OCI-LY7 (cell line): ENCODE measurements around the gene SRSF2. TPM values are rescaled to one million over a fixed set of nuclear protein-coding genes. Genes with fewer than 3 reads are reported as not detected.

Experiments used
- BruUV-seq: library from RNA; stranded (reverse); fragments of 400-500 nt; replicated peaks from 2 replicates; lab custom pipeline; 2021; lab: Mats Ljungman, UMichigan
- CTCF ChIA-PET: fragments of 300-600 bp; sonication (Branson Sonifier 250); formaldehyde crosslinking; loops from one replicate; lab custom pipeline; 2022; ENCODE audit warnings: antibody characterized with exemption; ENCODE audit not compliant: unreplicated experiment; lab: Charles Lee
- POLR2A ChIA-PET: fragments of 300-600 bp; sonication (Branson Sonifier 250); formaldehyde crosslinking; loops from one replicate; lab custom pipeline; 2022; ENCODE audit warnings: antibody characterized with exemption; lab: Charles Lee
- DNase-seq: peaks from one replicate; pipeline ENCODE4 v3.0.0-alpha.2; 2015; ENCODE audit warnings: low spot score
- H2AFZ ChIP-seq: fragments of 200-600 bp; sonication (generic), shearing (Covaris generic); 2 replicates; pipeline ENCODE4 v1.6.1; 2014; ENCODE audit warnings: mild to moderate bottlenecking, antibody characterized with exemption, low read length, moderate library complexity
- H3K27ac ChIP-seq: fragments of 200-600 bp; sonication (generic); 2 replicates; pipeline ENCODE4 v1.5.1; 2014; ENCODE audit warnings: mixed run types, low read depth, mild to moderate bottlenecking, moderate library complexity, low read length, inconsistent platforms; ENCODE audit not compliant: poor library complexity, severe bottlenecking
- H3K36me3 ChIP-seq: fragments of 200-600 bp; sonication (generic); 2 replicates; pipeline ENCODE4 v1.6.1; 2014; ENCODE audit warnings: mild to moderate bottlenecking, antibody characterized with exemption, low read length, moderate library complexity, mixed read lengths; ENCODE audit not compliant: insufficient read depth
- H3K4me1 ChIP-seq: fragments of 200-600 bp; sonication (generic); 2 replicates; pipeline ENCODE4 v1.5.1; 2014; ENCODE audit warnings: mild to moderate bottlenecking, low read length; ENCODE audit not compliant: insufficient read depth, poor library complexity, severe bottlenecking
- H3K4me2 ChIP-seq: fragments of 200-600 bp; sonication (generic); 2 replicates; pipeline ENCODE4 v1.6.1; 2014; ENCODE audit warnings: mild to moderate bottlenecking, low read length
- H3K4me3 ChIP-seq: fragments of 200-600 bp; sonication (generic); 2 replicates; pipeline ENCODE4 v1.5.1; 2014; ENCODE audit warnings: mild to moderate bottlenecking, low read depth, low read length; ENCODE audit not compliant: poor library complexity, severe bottlenecking
- H3K79me2 ChIP-seq: fragments of 200-600 bp; sonication (generic); 2 replicates; pipeline ENCODE4 v1.6.1; 2016; ENCODE audit warnings: low read depth, mild to moderate bottlenecking, low read length, moderate library complexity, mixed read lengths; ENCODE audit not compliant: insufficient read depth
- H3K9me2 ChIP-seq: fragments of 200-600 bp; sonication (generic); 2 replicates; pipeline ENCODE4 v1.6.1; 2016; ENCODE audit warnings: mild to moderate bottlenecking, low read length, mixed read lengths; ENCODE audit not compliant: insufficient read depth
- H3K9me3 ChIP-seq: fragments of 200-600 bp; sonication (generic); 2 replicates; pipeline ENCODE4 v1.6.1; 2014; ENCODE audit warnings: mild to moderate bottlenecking, mixed run types, low read length, mixed read lengths
- H4K20me1 ChIP-seq: fragments of 200-600 bp; sonication (generic); 2 replicates; pipeline ENCODE4 v1.6.1; 2014; ENCODE audit warnings: mild to moderate bottlenecking, antibody characterized with exemption, low read length, moderate library complexity, mixed read lengths; ENCODE audit not compliant: insufficient read depth
- EZH2phosphoT487 ChIP-seq: fragments of 200-600 bp; sonication (generic); IDR thresholded peaks from 2 replicates; pipeline ENCODE4 v1.6.1; 2018; ENCODE audit warnings: low read depth, borderline replicate concordance, mild to moderate bottlenecking, mixed run types, antibody characterized with exemption, low read length, moderate library complexity, mixed read lengths
- intact Hi-C: fragments of 100-400 bp; cut with micrococcal nuclease; formaldehyde crosslinking; loops from one replicate; pipeline ENCODE4 v1.10.0; 2022; ENCODE audit not compliant: unreplicated experiment
- total RNA-seq, 2 experiments: library from RNA; depleted of rRNA in 1 of 2; stranded (reverse); fragments of >200 nt in 1 of 2; shearing (Covaris generic) in 1 of 2; gene quantifications; 2 replicates each; pipeline ENCODE4 v1.2.3, GENCODE V29; 2014 to 2022
- TF ChIP-seq, protein P1 (sequence below): fragments of 200-600 bp; sonication (generic); conservative IDR thresholded peaks from 2 replicates; pipeline ENCODE4 v1.5.1; 2014; ENCODE audit warnings: mild to moderate bottlenecking, antibody characterized with exemption, low read length, moderate library complexity, mixed read lengths

Gene SRSF2
- total RNA-seq, 2 experiments from 2014 or later, result 619 to 2,207 TPM

DNA sequence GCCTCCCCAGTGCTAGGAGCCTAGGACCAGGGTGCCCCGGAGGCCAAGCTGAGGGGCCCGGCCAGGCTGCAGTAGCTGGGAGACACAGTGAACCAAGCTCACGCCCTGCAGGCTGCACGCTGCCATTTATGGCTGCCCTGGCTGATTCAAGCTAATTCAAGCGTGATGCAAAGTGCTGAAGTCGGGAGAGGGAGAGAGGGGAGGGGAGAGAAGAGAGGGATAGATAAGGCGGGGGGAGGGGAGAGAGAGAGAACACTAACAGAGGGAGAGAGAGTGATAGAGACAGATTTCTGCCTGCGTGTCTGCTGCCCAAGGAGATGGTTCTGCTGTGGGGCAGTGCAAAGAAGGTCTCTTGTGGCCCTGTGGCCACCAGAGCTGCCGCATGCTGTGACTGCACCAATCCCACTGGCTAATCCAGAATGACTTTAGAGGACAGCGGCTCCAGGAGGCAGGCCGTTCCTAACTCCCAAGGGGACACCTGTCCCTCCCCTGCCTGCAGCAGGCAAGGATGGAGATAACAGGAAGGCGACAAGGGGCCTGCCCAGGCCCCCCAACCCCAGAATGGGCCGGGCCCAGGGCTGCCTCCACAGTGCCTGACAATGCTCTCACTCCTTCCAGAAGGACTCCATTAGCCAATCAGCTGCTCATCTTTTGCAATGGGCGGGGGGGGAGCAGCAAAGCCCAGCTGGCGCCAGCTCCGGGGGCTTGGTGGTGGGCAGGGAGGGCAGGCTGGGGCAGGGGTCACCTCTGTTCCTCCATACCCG is 39.2 kb downstream of the SRSF2 start:
- no peak overlapping the region for H3K4me2 ChIP-seq
- H3K9me3 ChIP-seq, result no peaks in the 10 kb centered on the region
- H4K20me1 ChIP-seq, result no peaks in the 10 kb centered on the region
- no peak overlapping the region for H3K27ac ChIP-seq
- DNase-seq, result no peak
- no peaks in the 10 kb centered on the region for H3K36me3 ChIP-seq
- H2AFZ ChIP-seq, result no peak overlapping the region
- no peak overlapping the region for H3K4me3 ChIP-seq
- intact Hi-C loops, result no loop called here
- no peaks in the 10 kb centered on the region for H3K79me2 ChIP-seq
- TF ChIP-seq, protein P1, sequence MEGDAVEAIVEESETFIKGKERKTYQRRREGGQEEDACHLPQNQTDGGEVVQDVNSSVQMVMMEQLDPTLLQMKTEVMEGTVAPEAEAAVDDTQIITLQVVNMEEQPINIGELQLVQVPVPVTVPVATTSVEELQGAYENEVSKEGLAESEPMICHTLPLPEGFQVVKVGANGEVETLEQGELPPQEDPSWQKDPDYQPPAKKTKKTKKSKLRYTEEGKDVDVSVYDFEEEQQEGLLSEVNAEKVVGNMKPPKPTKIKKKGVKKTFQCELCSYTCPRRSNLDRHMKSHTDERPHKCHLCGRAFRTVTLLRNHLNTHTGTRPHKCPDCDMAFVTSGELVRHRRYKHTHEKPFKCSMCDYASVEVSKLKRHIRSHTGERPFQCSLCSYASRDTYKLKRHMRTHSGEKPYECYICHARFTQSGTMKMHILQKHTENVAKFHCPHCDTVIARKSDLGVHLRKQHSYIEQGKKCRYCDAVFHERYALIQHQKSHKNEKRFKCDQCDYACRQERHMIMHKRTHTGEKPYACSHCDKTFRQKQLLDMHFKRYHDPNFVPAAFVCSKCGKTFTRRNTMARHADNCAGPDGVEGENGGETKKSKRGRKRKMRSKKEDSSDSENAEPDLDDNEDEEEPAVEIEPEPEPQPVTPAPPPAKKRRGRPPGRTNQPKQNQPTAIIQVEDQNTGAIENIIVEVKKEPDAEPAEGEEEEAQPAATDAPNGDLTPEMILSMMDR, result no peak
- no peak for TF ChIP-seq EZH2phosphoT487
- BruUV-seq, result no TSS peak
- no peaks in the 10 kb centered on the region for H3K9me2 ChIP-seq
- CTCF ChIA-PET, result no interaction called here
- H3K4me1 ChIP-seq, result peaks cover 14% of the 10 kb centered on the region
- POLR2A ChIA-PET, result interaction anchor here (0.6 kb wide), 2 partner anchors 24 to 225 kb away, joined by 3 read pairs; no protein-coding TSS in a partner anchor

DNA sequence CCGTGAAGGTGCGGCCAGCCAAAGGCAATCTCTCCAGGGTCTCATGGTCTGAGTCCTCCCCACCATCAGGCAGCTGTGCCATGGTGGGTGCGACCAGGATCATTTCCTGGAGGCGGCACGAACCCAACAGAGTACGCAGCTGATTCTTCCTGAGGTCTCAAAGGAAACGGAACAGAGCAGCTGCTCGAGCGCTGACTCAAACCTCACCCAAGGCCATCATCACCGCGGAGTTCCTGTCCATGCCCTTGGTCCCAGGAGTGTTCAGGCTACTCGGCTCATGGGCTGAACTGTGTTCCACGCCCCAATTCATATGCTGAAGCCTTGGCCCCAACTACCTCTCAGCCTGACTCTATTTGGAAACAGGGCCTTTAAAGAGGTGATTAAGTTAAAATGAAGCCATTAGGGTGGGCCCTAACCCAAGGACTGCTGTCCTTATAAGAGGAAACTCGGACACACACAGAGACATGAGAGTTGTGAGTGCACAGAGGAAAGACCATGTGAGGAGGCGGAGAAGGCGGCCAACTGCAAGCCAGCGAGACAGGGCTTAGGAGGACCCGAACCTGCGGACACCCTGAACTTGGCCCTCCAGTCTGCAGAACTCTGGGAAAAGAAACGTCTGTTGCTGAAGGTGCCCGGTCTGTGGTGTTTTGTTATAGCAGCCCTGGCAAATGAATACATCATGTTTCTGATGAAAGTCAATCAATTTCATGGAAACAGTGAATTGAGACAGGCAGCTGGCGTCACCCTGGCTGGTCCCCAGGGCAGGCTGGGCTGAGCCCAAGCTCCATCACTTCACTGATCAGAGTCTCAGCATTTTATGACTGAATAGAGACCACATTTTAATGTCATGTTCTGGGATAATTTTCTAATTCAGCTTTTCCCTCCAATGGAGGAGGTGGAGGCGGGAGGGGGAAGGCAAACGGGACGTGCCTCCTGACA is 40.1 kb downstream of the SRSF2 start:
- H3K36me3 ChIP-seq, result no peaks in the 10 kb centered on the region
- no peaks in the 10 kb centered on the region for H3K9me3 ChIP-seq
- H2AFZ ChIP-seq, result no peak overlapping the region
- no peaks in the 10 kb centered on the region for H4K20me1 ChIP-seq
- H3K27ac ChIP-seq, result no peak overlapping the region
- DNase-seq, result peak; percentile 29
- BruUV-seq, result no TSS peak
- H3K79me2 ChIP-seq, result no peaks in the 10 kb centered on the region
- intact Hi-C loops, result no loop called here
- H3K9me2 ChIP-seq, result no peaks in the 10 kb centered on the region
- TF ChIP-seq EZH2phosphoT487, result no peak
- TF ChIP-seq, protein P1, result no peak
- peaks cover 14% of the 10 kb centered on the region for H3K4me1 ChIP-seq
- H3K4me3 ChIP-seq, result no peak overlapping the region
- H3K4me2 ChIP-seq, result no peak overlapping the region
- ChIA-PET POLR2A (no interaction called here), CTCF (interaction anchor here (0.5 to 0.6 kb wide), 2 partner anchors 9 to 12 kb away, joined by 3 read pairs; no protein-coding TSS in a partner anchor)
